ENCODE data around the gene CENATAC. TPM values are rescaled to one million over a fixed set of nuclear protein-coding genes. Genes with fewer than 3 reads are reported as not detected.

The CENATAC gene
- total RNA-seq, 1 donor from 2014 or later = 9.4 TPM

Small RNA genes within 50 kb of the gene (microRNA-seq; reads per million reads assigned to microRNA genes)
- not detected for gene MIR3656 (ENCODE audit: borderline number of aligned reads)

Other genes with a start within 250 kb of the CENATAC start
- 126 TPM for gene DDX6, start 207.0 kb upstream of the CENATAC start, total RNA-seq
- not detected for gene CXCR5, start 114.2 kb upstream of the CENATAC start, total RNA-seq
- gene BCL9L, start 72.2 kb upstream of the CENATAC start, total RNA-seq = 44.7 TPM
- not detected for gene UPK2, start 41.8 kb upstream of the CENATAC start, total RNA-seq
- gene FOXR1, start 26.4 kb upstream of the CENATAC start, total RNA-seq = not detected
- 813 TPM for gene RPS25, start 20.2 kb downstream of the CENATAC start, total RNA-seq
- gene TRAPPC4, start 20.6 kb downstream of the CENATAC start, total RNA-seq = 30.4 TPM
- 8.1 TPM for gene SLC37A4, start 32.7 kb downstream of the CENATAC start, total RNA-seq
- gene HYOU1, start 59.1 kb downstream of the CENATAC start, total RNA-seq = 64.0 TPM
- 23.0 TPM for gene VPS11, start 69.7 kb downstream of the CENATAC start, total RNA-seq
- gene HMBS, start 86.7 kb downstream of the CENATAC start, total RNA-seq = 24.9 TPM
- 18.6 TPM for gene DPAGT1, start 103.7 kb downstream of the CENATAC start, total RNA-seq
- gene C2CD2L, start 109.2 kb downstream of the CENATAC start, total RNA-seq = 9.6 TPM
- gene HINFP, start 123.4 kb downstream of the CENATAC start, total RNA-seq = 12.8 TPM
- gene ABCG4, start 150.9 kb downstream of the CENATAC start, total RNA-seq = 1.1 TPM
- gene NLRX1, start 170.6 kb downstream of the CENATAC start, total RNA-seq = 31.2 TPM
- 1.1 TPM for gene NHERF4, start 187.3 kb downstream of the CENATAC start, total RNA-seq
- 7.1 TPM for gene CBL, start 208.2 kb downstream of the CENATAC start, total RNA-seq